ENCODE data around the gene TNFAIP3.

TNFAIP3 gene

GRCh38 chr6:137890983-137891537 is 24.0 kb downstream of the TNFAIP3 start:
- H3K4me3 ChIP-seq (replicated peaks; ENCODE audit: insufficient read depth, low read length): no peak overlapping the region
- no peak for TF ChIP-seq CTCF (IDR thresholded peaks at IDR 0.05; ENCODE audit: insufficient read depth, low read length)
- TF ChIP-seq REST (IDR thresholded peaks at IDR 0.05; ENCODE audit: insufficient replicate concordance, low read depth): no peak
- TF ChIP-seq SPI1 (IDR thresholded peaks at IDR 0.05; ENCODE audit: borderline replicate concordance, low read depth): no peak
- TF ChIP-seq GABPA (IDR thresholded peaks at IDR 0.05; ENCODE audit: low read depth): no peak
- H3K27me3 ChIP-seq (ENCODE audit: insufficient read depth, poor library complexity, severe bottlenecking): no peaks in the 10 kb centered on the region
- no peak for DNase-seq (ENCODE audit: low read depth in 1 of 2, low spot score in 1 of 2)
- H3K27ac ChIP-seq (replicated peaks): no peak overlapping the region

GRCh38 chr6:137892271-137892708 is 25.2 kb downstream of the TNFAIP3 start:
- no peaks in the 10 kb centered on the region for H3K27me3 ChIP-seq (ENCODE audit: insufficient read depth, poor library complexity, severe bottlenecking)
- no peak overlapping the region for H3K4me3 ChIP-seq (replicated peaks; ENCODE audit: insufficient read depth, low read length)
- DNase-seq (ENCODE audit: low read depth in 1 of 2, low spot score in 1 of 2): no peak
- no peak for TF ChIP-seq CTCF (IDR thresholded peaks at IDR 0.05; ENCODE audit: insufficient read depth, low read length)
- no peak for TF ChIP-seq REST (IDR thresholded peaks at IDR 0.05; ENCODE audit: insufficient replicate concordance, low read depth)
- no peak for TF ChIP-seq SPI1 (IDR thresholded peaks at IDR 0.05; ENCODE audit: borderline replicate concordance, low read depth)
- no peak for TF ChIP-seq POLR2AphosphoS5 (IDR thresholded peaks at IDR 0.05; ENCODE audit: low read depth)
- no peak for TF ChIP-seq GABPA (IDR thresholded peaks at IDR 0.05; ENCODE audit: low read depth)
- H3K27ac ChIP-seq (replicated peaks): no peak overlapping the region

GRCh38 chr6:137893181-137893580 is 26.1 kb downstream of the TNFAIP3 start:
- no peak for DNase-seq (ENCODE audit: low read depth in 1 of 2, low spot score in 1 of 2)
- no peak overlapping the region for H3K27ac ChIP-seq (replicated peaks)
- no peak for TF ChIP-seq REST (IDR thresholded peaks at IDR 0.05; ENCODE audit: insufficient replicate concordance, low read depth)
- no peak for TF ChIP-seq SPI1 (IDR thresholded peaks at IDR 0.05; ENCODE audit: borderline replicate concordance, low read depth)
- TF ChIP-seq GABPA (IDR thresholded peaks at IDR 0.05; ENCODE audit: low read depth): no peak
- no peak for TF ChIP-seq CTCF (IDR thresholded peaks at IDR 0.05; ENCODE audit: insufficient read depth, low read length)
- no peak for TF ChIP-seq POLR2AphosphoS5 (IDR thresholded peaks at IDR 0.05; ENCODE audit: low read depth)
- H3K4me3 ChIP-seq (replicated peaks; ENCODE audit: insufficient read depth, low read length): no peak overlapping the region
- H3K27me3 ChIP-seq (ENCODE audit: insufficient read depth, poor library complexity, severe bottlenecking): no peaks in the 10 kb centered on the region

Data from HL-60 (cell line).